Caki2 (cell line): ENCODE data around the gene TCF12. TPM values are rescaled to one million over a fixed set of nuclear protein-coding genes. Genes with fewer than 3 reads are reported as not detected.

Experiments used
- DNase-seq: peaks from one replicate; pipeline ENCODE4 v3.0.0-alpha.2; 2015; ENCODE audit warnings: low read depth
- in situ Hi-C: cut with HindIII; loops from 2 replicates; pipeline ENCODE4 v1.10.0; 2016; ENCODE audit warnings: low sequenced_read_pairs, low pct_unique_long_range_greater_than_20kb, mixed read lengths
- total RNA-seq: library from RNA; depleted of rRNA; stranded (reverse); fragments of >200 nt; shearing (Covaris generic); gene quantifications from 2 replicates; pipeline ENCODE4 v1.2.3, GENCODE V29; 2014; ENCODE audit warnings: low replicate concordance

TCF12 gene
- total RNA-seq, 1 experiment from 2014 or later, result 61.2 TPM

DNA sequence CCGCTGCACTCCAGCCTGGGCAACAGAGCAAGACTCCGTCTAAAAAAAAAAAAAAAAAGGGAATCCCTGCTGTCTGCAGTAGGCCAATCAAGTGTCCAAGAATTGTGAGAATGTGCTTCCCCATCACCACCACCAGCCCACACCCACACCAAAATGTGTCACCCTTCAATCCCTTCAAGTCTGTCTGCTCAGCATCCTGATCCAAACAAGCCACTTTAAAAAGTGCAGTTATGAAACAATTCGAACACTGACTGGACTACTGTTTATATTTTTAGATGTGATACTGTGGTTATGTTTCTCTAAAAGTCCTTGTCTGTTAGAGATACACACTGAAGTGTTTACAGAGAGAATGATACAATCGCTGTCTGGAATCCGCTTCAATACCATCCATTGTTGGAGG, 379.8 kb downstream of the TCF12 start:
- DNase-seq, result no peak
- in situ Hi-C loops, result no loop called here

DNA sequence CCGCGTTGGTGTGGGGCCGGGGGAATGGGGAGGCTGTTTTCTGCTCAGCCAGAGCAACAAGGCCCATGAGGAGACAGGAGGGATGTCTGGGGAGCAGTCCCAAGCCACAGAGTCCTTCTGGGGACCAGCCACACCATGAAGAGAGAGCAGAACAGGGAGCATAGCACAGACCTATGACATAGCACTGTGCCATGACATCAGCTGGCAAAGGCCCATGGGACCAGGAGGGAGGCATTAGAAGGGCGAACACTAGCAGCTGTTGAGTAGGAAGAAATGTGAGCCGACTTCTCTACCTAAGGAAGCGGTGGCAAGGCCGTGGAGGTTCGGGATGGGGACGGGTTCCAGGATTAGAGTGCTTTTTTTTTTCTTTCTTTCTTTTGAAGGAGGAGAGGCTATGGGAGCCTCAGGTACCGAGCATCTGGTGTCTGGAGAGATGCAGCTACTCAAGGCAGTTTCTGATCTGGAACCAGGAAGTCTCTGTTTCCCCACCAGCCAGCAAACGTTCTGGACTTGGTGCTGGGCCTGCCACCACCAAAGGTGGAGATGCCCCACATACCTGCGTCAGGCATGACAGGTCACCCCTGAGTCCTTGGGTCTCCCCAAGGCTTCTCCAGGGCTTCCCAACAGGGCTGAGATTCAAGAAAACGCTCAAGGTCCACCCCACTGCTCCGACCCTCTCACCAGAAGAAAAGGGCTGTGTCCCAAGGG, 380.6 kb downstream of the TCF12 start:
- in situ Hi-C loops, result no loop called here
- DNase-seq, result no peak

DNA sequence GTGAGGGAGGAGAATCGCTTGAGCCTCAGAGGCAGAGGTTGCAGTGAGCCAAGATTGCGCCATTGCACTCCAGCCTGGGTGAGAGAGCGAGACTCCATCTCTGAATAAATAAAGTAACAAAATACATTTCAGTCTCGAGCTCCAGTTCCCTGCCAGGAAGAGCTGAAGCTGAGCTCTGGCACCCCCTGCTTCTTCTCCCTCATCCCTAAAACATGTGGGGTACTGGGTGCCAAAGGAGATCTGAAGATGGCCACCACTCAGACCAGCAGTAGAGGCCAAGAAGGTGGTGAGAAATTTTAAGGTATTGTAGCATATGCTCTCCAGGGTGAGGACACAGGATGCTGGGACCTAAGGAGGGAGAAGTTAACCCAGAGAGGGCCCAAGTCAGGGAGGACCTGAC, 382.9 kb downstream of the TCF12 start:
- DNase-seq, result no peak
- in situ Hi-C loops, result no loop called here

DNA sequence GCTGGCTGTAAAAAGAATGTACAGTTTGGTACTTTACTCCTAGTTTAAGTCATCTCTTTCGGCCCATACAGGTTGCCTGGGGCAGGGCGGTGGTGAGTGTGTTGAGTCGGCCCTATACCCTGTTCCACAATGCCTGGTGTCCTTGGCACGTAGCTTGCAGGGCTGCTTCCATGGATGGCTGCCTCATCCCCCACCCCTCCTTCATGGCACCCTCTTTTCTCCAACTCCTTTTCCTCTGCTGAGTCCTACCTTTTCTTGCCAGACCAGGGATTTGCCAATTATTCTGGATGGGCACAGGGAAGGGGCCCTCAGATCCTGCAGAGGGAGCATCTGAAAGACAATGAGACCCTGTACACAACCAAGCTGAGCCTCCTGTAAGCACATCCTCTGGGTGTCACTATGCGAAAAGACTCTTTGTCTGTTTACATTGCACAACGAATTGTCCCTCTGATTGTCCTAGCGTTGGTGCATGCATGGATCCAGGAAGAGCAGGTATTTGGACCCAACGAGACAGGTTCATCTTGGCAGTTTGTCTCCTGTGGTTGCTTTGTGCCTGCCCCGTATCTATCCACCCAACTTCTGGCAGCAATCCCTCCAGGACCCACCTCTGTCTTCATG, 384.3 kb downstream of the TCF12 start:
- in situ Hi-C loops, result no loop called here

DNA sequence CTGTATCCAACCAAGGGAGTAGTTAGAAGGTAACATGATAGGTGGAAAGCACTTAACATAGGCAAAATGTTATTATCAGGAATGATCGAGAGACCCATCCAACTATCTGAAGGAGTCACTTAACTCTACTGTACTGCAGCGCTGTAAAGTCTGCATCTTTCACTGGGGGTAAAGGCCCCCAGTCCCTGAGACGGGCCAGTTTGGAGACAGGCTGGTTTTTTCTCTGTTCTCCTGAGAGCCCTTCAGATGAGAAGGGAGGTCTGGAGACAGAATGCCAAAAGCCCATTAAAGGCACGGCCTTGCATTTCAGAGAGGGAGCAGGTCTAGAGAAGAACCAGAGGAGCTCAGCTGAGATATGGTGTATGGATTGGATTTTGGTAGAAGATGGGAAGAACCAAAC, 386.6 kb downstream of the TCF12 start:
- in situ Hi-C loops, result no loop called here
- DNase-seq, result no peak

More for the DNA sequence above, 384.3 kb downstream of the TCF12 start:
- no peak for DNase-seq

DNA sequence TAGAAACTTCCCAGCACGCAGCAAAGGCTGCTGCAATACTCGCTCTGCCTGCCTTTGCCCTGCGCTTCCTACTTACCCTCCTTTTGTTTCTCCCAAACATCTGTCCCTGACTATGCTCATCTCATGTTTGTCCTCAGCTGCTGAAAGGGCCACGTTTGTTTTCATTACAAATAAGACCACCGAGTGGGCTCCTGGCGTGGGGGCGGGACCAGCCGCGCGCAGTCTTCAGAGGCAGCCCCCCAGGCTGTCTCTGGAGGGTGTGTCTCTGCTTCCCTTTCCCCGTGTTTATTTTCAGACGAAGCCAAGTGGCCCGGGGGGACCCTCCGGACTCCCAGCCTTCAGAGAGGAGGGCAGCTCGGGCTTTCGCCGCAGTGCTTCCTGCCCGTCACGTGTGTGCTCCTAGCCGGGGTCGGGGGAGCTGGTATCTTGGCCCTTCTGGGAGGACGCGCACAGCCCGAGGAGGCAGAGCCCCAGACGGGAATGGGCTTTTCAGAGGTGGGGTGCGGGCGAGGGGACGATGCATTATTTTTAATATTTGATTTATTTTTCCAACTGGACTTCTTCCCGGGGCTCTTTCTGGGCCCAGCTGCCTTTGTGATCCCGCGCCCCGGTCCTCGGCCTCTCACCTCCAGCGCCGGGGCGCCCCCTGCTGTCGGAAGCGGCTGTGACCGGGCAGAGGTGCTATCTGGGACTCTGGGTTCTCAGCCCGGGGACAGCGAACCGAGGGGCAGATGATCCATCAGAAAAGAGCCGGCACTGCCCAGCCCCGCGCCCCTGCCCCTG, 387.9 kb downstream of the TCF12 start:
- in situ Hi-C loops, result no loop called here
- DNase-seq, result peak; percentile 60

DNA sequence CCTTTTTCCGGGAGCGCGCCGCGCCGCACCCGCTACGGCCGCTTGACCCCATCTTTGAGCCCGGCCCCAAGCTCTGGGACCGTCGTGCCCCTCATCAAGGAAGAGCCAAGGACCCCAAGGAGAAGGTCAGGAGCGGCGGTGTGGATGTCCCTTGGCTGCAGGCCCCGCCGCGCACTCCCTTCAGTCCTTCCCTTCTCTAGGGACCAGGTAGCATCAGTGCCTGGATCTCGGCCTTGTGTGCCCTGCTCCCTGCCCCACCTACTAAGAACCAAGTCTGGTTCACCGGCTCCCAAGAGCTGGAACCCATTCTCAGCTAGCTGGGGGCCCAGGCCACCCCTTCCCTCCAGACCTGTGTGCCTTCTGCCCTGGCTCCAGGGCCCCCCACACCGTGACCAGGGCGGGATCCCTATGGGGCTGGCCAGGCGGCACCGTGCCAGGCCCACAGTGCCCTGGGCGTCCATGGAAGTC, 388.5 kb downstream of the TCF12 start:
- in situ Hi-C loops, result no loop called here
- no peak for DNase-seq

DNA sequence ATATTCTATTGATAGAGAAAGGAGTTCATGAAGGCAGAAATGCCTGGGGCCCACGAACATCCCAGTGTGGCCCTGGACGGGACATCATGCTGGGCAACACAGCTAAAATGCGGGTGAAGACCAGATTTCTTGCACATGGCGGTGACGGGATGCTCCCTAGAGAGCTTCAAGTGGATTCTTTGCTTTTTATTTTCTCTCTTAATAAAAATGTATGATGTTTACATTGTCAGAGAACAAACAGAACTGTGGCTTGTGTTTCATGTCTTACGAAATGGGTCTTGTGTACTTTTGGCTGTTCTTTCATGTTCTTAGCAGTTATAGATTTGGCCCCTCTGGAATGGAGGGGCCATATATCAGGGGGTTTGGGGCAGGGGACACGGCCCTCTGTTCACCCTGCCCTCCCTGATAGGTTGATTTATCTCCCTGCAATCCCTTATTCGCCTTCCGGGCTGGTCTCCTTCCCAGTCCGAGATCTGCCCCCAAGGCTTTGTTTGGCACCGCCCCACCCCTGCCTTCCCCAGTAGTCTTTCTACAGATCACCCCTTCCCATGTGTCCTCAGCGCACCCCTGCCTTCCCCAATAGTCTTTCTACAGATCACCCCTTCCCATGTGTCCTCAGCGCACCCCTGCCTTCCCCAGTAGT, 389.2 kb downstream of the TCF12 start:
- no peak for DNase-seq
- in situ Hi-C loops, result no loop called here

DNA sequence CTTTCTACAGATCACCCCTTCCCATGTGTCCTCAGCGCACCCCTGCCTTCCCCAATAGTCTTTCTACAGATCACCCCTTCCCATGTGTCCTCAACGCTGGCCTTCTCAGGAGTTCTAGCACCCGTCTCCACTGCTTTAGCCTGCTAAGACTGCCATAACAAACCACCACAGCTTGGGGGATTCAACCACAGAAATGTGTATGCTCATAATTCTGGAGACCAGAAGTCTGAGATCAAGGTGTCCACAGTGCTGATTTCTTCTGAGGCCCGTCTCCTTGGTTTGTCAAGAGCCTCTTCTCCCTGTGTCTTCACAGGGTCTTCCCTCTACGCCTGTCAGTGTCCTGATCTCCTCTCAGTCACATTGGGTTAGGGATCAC, 389.7 kb downstream of the TCF12 start:
- in situ Hi-C loops, result no loop called here
- DNase-seq, result no peak

DNA sequence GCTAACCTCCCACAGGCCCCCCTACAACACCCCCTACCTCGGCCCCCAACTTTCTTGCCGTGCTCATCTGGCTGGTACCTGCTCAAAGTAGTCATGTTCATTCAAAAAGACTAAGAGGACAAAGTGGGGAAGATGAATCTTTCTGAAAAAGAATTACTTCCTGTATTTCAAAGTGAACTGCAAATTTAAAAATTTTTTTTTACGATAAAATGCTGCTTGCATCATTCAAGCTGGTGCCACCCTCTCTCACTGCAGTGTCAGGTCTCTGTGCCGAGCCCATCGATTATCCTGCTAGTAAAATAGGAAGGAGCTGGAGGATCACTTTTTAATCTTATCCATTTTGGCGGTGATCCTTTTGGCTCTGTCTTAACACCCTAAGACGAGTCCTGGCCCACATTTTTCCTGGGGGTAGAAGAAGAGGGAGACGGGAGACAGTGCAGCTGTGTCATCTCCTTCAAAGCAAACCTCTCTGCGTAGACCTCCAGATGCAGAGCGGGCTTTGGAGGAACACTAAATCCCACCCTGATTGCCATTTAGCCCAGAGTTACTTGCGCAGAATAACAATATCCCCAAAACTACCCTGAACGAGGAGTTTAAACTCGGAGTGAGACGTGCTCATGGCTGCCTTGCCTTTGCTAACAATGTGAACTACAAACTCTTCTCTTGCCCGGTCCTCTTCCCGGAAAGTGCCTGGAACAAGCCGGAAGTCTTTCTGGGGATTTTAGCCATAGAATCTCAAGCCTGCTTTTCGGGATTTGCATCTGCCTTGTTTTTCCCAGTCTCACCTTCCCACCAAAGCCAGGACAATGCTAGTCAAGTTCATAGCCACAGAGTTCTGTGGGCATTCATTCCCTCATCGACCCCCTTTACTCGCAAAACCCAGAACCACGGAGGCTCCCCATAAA, 391.7 kb downstream of the TCF12 start:
- no peak for DNase-seq
- in situ Hi-C loops, result no loop called here

DNA sequence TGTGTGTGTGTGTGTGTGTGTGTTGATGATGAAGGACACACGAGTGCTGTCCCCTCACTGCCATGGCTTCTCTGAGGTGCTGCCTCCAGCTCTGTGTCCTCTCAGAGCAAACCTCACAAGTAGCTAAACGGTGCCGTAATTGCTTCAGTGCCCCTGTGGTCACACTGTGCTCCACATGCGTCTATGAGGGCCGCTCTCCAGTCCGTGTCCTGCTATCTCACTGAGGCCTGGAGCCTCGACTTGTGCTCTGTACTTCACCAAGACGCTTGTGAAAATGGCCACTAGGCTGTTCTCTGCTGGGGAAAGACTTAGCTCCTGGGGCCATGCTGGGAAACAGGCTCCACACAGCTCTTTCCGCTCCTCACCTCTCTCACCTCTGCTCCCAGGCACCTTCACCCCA, 392.4 kb downstream of the TCF12 start:
- DNase-seq, result no peak
- in situ Hi-C loops, result no loop called here

DNA sequence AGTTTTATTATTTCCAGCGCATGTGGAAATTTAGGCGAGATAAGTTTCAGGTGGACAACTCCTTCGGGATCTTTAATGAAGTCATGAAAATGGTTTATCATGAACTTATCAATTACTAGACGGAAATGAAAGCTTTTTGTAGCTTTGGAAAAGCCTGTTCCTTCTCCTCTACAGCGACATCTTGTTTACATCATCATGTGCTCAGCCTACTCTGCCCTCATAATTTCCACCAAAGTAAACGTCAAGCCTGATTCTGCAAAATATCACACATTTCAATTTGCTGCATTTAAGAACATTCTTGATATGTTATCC, 393.5 kb downstream of the TCF12 start:
- in situ Hi-C loops, result no loop called here
- no peak for DNase-seq

DNA sequence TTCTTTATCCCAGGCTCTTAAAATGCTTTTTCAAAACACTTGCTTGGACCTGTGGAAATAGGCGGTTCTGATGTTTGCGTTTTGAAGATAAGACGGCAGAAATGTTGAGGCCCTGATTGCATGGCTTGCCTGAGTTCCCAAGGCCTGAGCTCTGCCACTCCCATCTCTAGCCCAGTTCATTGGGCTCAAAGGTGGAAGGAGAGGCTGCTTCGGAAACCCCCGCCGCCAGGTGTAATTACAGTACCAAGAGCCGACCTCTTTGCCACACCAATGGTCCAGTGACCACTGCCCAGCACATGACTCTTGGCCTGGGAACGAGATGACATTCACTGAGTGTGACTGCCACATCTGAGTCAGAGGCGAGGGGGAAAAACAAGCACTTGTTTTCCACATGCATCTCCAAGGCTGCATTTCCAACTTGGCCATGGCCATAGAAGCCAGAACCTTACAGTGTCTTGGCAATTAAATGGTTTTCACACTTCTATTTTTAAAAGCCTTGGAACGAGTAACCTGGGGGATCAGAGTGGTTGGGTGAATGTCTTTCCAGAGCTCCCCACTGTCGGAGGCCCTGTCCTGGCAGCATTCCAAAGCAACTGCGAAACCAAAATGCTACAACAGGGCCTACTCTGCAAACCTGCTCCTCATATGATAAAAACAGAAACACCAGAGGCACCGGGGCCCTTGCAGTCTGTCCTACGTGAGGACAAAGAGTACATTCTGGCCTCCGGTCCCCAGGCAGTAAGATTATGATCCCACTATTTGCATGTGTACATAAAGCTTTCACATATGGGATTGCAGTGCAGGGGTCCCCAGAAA, 394.1 kb downstream of the TCF12 start:
- in situ Hi-C loops, result no loop called here
- peak; percentile 25 for DNase-seq

DNA sequence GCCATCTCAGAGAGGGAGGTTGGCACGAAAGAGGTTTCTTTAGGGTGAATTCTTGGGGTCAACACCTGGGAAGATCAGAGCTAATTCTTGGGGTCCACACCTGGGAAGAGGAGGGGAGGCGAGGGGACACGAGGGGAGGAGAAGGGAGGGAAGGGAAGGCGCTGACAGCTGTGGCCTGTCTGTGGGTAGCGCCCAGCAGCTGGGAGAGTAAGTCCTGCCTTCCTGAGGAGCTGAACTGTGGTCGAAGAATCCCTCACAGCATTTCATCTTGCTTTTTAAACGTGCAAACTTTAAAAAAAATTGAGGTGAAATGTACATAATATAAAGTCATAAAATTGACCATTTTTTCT, 394.7 kb downstream of the TCF12 start:
- in situ Hi-C loops, result no loop called here

DNA sequence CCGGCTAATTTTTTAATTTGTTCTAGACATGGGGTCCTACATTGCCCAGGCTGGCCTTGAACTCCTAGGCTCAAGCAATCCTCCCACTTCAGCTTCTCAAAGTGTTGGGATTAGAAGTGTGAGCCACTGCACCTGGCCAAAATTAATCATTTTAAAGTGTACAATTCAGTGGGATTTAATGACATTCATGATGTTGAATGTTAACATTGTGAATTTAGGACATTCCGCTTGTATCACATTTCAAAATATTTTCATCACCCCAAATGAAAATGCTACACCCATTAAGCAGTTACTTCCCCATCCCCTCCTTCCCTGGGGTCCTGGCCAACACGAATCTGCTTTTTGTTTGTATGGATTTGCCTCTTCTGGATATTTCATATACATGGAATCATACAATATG, 395.8 kb downstream of the TCF12 start:
- in situ Hi-C loops, result no loop called here
- no peak for DNase-seq

More for the DNA sequence above, 394.7 kb downstream of the TCF12 start:
- no peak for DNase-seq

DNA sequence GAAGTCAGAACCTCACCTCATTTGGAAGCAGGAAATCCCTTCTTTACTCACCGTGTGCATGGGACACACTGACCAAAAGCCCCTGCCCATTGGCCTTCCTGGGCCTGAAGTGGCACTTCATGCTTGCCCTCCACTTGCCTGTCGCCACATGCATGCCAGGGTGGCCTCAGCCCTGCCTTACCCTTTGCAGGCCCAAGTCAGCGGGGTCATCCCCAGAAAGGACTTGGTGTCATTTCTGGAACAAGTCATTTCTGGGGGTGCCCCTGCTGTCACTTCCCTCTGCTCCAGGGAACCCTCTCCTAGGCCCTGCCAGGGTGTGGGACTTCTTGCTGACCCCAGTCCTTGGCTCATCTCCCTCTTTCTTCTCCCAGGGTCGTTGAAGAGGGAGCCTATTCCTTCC, 398.0 kb downstream of the TCF12 start:
- DNase-seq, result no peak
- in situ Hi-C loops, result no loop called here

DNA sequence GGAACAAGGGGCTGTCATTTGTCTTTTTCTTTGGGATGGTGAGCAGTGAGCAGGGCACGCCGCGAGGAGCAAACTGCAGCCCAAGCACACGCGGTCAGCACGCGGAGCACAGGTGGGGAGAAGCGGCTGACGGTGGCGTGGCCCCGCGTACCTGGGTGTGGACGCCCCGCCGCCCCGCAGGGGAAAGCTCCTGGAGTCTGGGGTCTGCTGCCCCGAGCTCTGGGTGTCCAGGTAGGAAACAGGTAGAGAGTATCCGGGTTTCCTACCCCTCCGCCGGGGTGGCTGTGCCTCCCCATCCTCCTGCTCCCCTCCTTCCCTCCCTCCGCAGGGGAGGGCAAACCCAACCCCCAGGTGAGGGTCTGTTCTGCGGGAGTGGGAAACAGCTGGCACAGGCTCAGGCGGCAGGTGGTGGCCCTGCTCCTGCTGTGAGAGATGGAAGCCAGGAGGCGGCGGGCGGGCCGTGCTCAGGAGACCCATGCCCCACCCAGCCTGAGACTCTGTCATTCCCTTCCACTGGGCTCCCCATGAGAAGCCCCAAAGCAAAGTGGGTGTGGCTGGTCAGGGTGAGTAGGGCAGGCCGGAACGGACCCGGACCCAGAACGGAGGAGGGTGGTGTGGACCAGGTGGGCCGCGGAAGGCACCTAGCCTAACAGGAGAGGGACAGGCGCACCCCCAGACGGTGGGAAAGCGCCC, 400.9 kb downstream of the TCF12 start:
- in situ Hi-C loops, result no loop called here
- DNase-seq, result no peak
